Stimulated activated naive CD8-positive, alpha-beta T cell treated with anti-CD3 and anti-CD28 coated beads, Interleukin-15, amount 100 ng/mL, for 72 hours (primary cell): ENCODE results near the gene USP21.

Source experiments
- ATAC-seq: fragments of 150-1000 bp; cut with Tn5 transposase; 2 replicates; pipeline ENCODE4 v1.10.0; 2021; ENCODE audit warnings: mild to moderate bottlenecking, moderate library complexity
- DNase-seq, 2 donors: peaks; one replicate each; pipeline ENCODE4 v3.0.0; 2021 to 2022
- H3K27ac Mint-ChIP-seq, 2 donors: one replicate each; pipeline ENCODE4 v1.8.0; 2022; ENCODE audit warnings: mild to moderate bottlenecking in 2 of 2, mixed read lengths in 2 of 2, moderate library complexity in 2 of 2
- H3K27me3 Mint-ChIP-seq: one replicate; pipeline ENCODE4 v1.8.0; 2022; ENCODE audit warnings: mixed read lengths
- H3K4me1 Mint-ChIP-seq: one replicate; pipeline ENCODE4 v1.8.0; 2022; ENCODE audit warnings: mild to moderate bottlenecking, mixed read lengths
- H3K4me3 Mint-ChIP-seq, 2 donors: one replicate each; pipeline ENCODE4 v1.8.0; 2022; ENCODE audit warnings: mild to moderate bottlenecking in 2 of 2, mixed read lengths in 2 of 2, moderate library complexity in 1 of 2
- H3K9me3 Mint-ChIP-seq, 2 donors: one replicate each; pipeline ENCODE4 v1.8.0; 2022; ENCODE audit warnings: mixed read lengths in 2 of 2

The USP21 gene

DNA sequence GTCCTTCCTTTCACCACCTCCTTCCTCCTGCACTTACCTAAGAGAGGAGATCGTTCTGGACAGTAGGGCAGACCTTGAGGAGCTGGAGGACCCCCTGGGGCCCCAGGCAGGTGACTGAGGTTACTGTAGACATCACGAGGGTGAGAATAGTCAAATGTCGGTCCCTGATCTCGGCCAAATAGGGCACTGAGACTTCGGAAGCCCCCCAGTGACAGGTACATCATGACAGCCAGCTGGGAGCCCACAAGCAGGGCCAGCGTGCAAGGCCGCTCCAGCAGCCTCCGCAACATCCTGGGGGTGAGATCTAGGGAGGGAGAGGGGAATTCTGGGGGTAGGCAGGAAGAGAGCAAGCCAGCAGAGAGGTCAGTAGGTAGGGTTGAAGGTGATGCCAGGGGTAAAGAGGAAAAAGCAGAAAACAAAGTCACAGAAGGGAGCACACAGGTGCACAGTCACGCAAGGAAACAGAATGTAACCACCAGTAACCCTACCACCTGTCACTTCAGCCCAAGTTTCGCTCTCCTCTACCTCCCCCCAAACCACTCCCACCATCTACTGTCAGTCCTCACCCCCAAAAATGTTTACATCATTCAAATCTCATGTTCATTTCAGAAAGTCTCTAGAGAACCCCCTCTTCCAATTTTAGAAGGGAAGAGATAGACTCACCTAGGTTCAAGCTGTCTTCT is 16.6 kb downstream of the USP21 start:
- Mint-ChIP-seq H3K27ac (peak overlapping the region; percentile 85 to 99), H3K9me3 (no peaks in the 10 kb centered on the region), H3K27me3 (no peaks in the 10 kb centered on the region), H3K4me3 (peak overlapping the region; percentile 89 to 94), H3K4me1 (peaks cover 84% of the 10 kb centered on the region)
- ATAC-seq = no peak
- DNase-seq = no peak

DNA sequence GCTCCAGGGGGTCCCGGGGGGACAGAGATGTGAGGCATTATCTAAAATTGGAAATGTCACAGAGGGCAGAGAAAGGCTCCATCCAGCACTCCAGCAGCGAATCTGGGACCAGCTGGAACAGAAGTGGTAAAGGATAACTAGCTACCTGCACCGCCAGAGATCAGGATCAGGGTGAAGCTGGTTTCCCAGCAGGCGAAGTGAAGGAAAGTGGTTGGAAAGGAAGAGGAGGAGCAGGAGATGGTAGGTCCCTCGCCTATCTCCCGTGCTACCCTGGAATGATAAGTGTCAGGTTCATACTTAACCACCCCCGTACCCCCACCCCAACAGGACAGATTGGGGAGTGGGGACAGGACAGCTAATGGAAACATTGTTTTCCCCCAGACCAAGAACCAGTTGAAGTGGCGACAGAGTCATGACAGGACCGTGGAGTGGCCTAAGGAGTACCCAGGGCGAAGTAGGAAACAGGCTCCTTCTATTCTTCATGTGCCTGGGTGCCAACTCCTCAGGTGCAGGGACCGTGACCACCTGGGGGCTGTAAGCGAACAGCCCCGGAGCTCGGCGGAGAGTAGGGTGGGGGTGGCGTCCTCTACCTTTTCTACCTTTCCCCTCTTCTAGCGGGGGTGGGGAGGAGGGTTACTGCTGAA is 17.3 kb downstream of the USP21 start:
- Mint-ChIP-seq H3K4me1 (peaks cover 83% of the 10 kb centered on the region), H3K9me3 (no peaks in the 10 kb centered on the region), H3K27ac (peak overlapping the region; percentile 99), H3K4me3 (peak overlapping the region; percentile 89 to 94), H3K27me3 (no peaks in the 10 kb centered on the region)
- DNase-seq (no peak), ATAC-seq (no peak)

DNA sequence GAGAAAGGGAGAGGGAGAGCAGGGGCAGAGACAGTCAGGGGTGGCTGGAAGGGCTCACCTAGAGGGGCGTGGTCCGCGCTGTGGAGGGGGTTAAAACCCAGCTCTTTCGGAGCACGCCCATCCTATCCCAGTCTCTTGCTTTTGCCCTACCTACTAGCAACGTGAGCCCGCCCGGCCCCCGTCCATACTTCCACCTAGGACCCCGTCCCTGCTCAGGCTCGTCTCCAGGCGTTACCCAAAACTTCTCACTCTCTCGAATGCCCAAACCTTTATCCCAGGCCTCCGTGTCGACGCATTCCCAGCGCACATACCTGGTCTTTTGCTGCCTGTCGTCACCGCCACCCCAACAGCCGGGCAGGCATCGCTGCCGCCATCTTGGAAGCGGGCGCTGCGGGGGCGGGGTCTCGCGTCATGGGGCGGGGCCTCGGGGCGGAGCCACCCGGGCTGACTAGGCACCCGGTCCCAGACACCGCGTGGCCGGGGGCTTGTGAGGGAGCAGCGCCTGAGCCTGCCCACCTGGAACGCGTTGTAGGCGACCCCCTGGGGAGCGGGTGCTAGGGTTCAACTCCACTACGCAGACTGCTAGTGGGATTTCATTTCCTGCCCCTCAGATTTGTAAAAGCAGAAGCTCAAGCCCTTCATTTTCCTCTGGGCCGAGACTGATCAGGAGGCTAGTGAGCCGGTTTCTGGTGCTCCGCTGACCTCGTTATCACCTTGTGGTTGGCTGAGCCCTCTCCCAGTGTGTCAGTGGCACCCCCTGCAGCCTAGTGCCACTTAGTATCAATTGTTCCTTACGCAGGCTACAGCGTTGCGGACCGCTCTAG is 18.0 kb downstream of the USP21 start, which contains the start of gene B4GALT3:
B4GALT3 (minus strand) TSS at position 396 of the 824 bp plus-strand sequence. CDS start 1,447 bp downstream, outside the sequence.
- Mint-ChIP-seq H3K4me1 (peaks cover 83% of the 10 kb centered on the region), H3K27me3 (no peaks in the 10 kb centered on the region), H3K9me3 (no peaks in the 10 kb centered on the region), H3K27ac (peak within 1 kb of the TSS; percentile 99), H3K4me3 (peak within 1 kb of the TSS; percentile 89 to 94)
- DNase-seq (peak; percentile 91 to 95), ATAC-seq (peak; percentile 87)

DNA sequence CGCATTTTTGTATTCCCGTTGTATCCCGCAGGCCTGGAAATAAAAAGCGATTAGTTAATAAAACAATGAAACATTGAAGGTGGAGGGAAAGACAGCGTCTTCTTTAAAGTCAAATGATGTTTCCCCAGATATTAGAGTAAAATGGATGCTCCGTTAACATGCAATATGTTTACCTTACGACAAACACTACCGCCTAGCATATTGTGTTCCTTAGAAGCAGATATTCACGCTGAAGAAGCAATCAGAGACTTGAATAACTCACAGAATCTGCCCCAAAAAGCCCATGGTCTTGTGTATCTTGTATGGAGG is 18.6 kb downstream of the USP21 start:
- peak overlapping the region; percentile 99 for H3K27ac Mint-ChIP-seq
- no peaks in the 10 kb centered on the region for H3K9me3 Mint-ChIP-seq
- no peak for DNase-seq
- ATAC-seq = no peak
- no peaks in the 10 kb centered on the region for H3K27me3 Mint-ChIP-seq
- peaks cover 83% of the 10 kb centered on the region for H3K4me1 Mint-ChIP-seq
- H3K4me3 Mint-ChIP-seq = peak overlapping the region; percentile 89 to 94

DNA sequence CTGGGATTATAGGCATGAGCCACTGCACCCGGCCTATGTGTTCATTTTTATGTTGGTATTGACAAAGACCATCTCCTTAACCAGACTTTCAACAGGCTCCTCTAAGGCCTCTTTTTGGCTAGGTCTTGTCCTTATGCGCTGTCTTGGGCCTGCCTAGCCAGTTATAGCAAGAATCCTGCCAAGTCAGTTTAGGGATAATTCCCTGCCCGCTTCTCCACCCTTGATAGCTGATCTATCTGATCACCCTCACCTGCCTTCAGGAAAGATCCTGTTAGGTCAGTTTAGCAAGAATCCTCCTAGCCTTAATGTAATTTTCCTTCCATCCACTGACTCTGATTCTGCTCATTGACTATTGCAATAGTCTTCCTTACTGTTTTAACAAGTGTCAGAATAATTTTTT is 20.4 kb downstream of the USP21 start:
- H3K27me3 Mint-ChIP-seq = no peaks in the 10 kb centered on the region
- no peak overlapping the region for H3K4me3 Mint-ChIP-seq
- no peak for ATAC-seq
- no peaks in the 10 kb centered on the region for H3K9me3 Mint-ChIP-seq
- peaks cover 83% of the 10 kb centered on the region for H3K4me1 Mint-ChIP-seq
- no peak overlapping the region for H3K27ac Mint-ChIP-seq
- DNase-seq = no peak

DNA sequence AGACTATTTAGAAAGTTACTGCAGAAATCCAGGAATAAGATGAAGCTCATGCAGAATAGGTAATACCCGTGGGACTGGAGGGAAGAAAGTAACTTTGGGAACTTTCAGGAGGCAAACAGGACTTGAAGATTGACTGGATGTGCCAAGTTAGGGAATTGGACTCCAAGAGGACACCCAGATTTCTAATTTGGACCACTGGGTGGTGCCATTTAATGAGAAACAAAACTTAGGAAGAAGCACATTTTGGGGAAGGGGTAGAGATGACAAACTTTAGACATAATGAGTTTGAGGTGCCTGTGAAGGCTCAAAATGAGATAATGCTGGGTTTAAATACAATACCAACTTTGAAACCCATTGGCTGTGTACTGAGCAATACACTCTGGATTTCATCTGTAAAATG is 21.3 kb downstream of the USP21 start:
- H3K9me3 Mint-ChIP-seq = no peaks in the 10 kb centered on the region
- H3K27me3 Mint-ChIP-seq = no peaks in the 10 kb centered on the region
- no peak overlapping the region for H3K4me3 Mint-ChIP-seq
- peaks cover 83% of the 10 kb centered on the region for H3K4me1 Mint-ChIP-seq
- peak overlapping the region in 1 of 2 donors; percentile 43 for H3K27ac Mint-ChIP-seq
- DNase-seq = no peak
- no peak for ATAC-seq

DNA sequence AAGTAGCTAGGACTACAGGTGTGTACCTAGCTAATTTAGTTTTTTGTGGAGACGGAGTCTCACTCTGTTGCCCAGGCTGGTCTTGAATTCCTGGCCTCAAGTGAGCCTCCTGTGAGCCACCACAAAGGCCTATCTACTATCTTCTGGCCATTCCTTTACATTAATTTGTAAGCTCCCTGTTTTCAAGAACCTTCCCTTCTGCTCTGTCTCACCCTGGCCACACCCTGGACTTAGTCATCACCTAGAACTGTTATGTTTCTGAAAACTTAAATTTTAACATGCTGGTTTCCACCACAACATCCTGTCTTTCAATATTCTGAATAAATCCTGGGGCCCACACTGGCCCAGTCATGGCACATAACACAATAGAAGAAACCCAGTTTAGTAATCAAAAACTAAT is 22.9 kb downstream of the USP21 start:
- DNase-seq (peak; percentile 58 to 77), ATAC-seq (peak; percentile 82)
- Mint-ChIP-seq H3K4me1 (peaks cover 88% of the 10 kb centered on the region), H3K27ac (peak overlapping the region; percentile 96 to 98), H3K27me3 (no peaks in the 10 kb centered on the region), H3K4me3 (peak overlapping the region; percentile 48 to 77), H3K9me3 (peaks cover 0 to 4% of the 10 kb centered on the region in 2 donors)

DNA sequence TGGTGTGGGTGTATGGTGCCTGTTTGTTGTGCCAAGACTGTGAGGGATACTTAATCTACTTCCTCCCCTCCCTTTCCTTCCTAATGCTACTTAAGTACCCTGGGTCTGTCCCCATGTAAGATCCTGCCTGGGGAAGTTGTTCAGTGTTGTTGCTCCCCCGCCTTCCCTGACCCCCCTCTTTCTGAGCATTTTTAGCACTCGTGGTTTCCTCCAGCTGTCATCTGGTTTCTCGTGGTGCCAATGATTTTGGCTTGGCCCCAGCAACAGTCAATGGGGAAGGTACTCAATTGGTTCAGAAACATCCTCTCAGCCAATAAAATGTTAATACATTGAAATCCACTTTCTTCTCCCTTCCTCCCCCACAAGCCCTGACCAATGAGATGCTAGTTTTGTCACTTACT is 26.0 kb downstream of the USP21 start:
- Mint-ChIP-seq H3K27me3 (no peaks in the 10 kb centered on the region), H3K4me3 (peak overlapping the region; percentile 69 to 74), H3K9me3 (peaks cover 0 to 4% of the 10 kb centered on the region in 2 donors), H3K27ac (peak overlapping the region; percentile 91 to 92), H3K4me1 (peaks cover 87% of the 10 kb centered on the region)
- DNase-seq = peak; percentile 75 to 87
- ATAC-seq = peak; percentile 85

DNA sequence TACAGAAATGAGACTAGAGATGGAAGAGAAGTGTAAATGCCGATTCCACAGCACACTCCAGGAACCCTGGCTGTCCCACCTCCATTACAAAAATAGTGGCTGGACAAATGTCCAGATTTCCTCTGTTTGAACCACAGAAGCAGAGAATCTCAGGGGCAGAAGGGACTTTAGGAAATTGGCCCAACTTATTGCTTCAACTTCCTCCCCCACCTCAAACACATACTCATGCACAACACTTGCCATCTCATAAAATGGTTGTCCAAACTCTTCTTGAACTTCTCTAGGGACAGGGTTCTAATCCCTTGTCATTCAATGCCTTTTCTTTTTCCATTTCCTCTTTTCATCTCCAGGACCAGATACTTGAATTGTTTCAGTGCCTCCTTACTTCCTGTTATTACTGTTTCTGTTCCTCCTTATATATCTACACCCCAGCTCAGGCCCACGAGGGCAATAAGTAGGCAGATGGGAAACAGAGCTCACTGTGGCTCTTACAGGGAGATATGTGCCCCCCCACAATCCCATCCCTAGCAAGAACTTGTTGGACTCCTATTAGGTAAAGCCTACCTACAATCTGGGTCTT is 26.5 kb downstream of the USP21 start:
- peak; percentile 22 for ATAC-seq
- Mint-ChIP-seq H3K27me3 (no peaks in the 10 kb centered on the region), H3K9me3 (peaks cover 0 to 4% of the 10 kb centered on the region in 2 donors), H3K27ac (peak overlapping the region; percentile 91 to 92), H3K4me3 (peak overlapping the region; percentile 69 to 74), H3K4me1 (peaks cover 82% of the 10 kb centered on the region)
- no peak for DNase-seq

DNA sequence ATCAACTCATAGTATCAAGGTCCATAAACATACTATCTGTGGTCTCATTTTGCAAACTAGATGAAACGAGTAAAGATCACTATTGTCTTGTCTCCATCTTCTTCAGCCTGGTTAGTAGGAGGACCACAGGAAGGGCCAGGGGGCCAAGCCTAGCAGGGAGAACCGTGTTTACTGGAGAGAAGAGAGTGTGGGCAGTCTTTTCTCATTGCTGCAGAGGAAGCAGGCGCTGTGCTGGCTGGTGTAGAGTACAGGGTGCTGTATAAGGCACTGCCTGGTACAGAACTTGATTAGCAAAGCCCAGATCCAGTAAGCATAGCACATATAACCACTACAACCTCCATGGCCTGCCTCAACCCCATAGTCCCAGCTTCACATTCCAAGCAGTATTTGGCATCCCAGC is 28.0 kb downstream of the USP21 start:
- Mint-ChIP-seq H3K4me1 (peaks cover 70% of the 10 kb centered on the region), H3K9me3 (peaks cover 0 to 4% of the 10 kb centered on the region in 2 donors), H3K4me3 (no peak overlapping the region), H3K27ac (peak overlapping the region in 1 of 2 donors; percentile 18), H3K27me3 (no peaks in the 10 kb centered on the region)
- ATAC-seq = no peak
- no peak for DNase-seq

DNA sequence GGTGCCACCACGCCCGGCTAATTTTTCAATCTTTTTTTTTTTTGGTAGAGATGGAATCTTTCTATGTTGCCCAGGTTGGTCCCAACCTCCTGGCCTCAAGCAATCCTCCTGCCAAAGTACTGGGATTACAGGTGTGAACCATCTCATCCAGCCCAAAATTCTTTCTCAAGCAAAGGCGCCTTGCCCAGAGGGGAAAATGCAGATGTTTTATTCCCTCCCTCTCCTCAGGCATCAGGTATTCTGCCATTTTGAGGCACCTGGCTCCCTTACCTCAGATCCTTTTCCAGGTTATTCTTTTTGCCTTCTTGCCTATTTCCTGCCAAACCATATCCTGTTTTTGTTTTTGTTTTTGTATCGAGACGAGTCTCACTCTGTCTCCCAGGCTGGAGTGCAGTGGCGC is 29.1 kb downstream of the USP21 start:
- Mint-ChIP-seq H3K27me3 (no peaks in the 10 kb centered on the region), H3K27ac (no peak overlapping the region), H3K9me3 (peaks cover 0 to 4% of the 10 kb centered on the region in 2 donors), H3K4me1 (peaks cover 70% of the 10 kb centered on the region), H3K4me3 (no peak overlapping the region)
- ATAC-seq (no peak), DNase-seq (no peak)

DNA sequence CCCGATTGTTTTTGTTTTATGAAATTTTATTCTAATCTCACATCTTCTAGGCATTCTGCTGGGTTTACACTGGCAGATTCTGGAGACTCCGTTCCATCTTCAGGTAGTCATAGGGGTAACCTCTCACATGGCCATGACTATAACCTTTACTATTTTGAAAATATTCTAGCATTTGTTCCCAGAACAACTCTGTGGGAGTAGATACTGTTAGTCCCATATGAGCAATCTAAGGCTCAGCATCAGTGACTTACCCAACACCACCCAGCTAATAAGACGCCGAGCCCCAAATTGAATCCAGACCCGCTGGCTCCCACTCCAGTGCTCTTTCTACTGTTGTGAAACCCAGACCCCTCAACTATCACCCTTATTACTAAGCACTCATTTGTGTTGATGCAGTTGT is 29.7 kb downstream of the USP21 start:
- Mint-ChIP-seq H3K4me3 (no peak overlapping the region), H3K27me3 (no peaks in the 10 kb centered on the region), H3K27ac (no peak overlapping the region), H3K9me3 (peaks cover 0 to 4% of the 10 kb centered on the region in 2 donors), H3K4me1 (peaks cover 65% of the 10 kb centered on the region)
- ATAC-seq = no peak
- no peak for DNase-seq

DNA sequence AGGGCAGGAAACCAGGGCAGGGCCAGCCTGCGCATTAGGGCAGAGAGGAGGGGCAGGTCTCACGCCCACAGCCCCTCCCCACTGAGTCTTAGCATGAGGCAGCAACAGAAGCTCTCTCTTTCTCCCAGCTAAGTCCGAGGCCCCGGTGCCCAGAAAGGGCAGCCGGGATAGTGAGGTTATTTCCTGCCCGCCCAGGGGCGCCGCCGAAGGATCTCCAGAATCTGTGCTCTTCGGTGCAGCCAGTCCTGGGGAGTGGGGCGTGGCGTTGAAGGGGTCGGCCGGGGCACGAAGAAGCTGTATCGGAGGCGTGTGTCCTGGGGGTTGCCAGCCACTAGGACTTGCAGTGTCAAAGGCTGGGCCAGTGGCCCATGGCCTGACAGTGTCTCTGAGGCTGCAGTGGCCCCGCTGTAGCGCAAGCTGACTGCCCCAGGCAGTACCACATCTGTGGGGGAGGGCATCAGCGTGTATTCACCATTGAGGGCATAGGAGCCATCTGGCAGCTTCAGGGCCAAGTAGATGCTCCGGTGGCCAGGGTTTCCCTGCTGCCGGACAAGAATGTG is 31.7 kb downstream of the USP21 start:
- ATAC-seq (no peak), DNase-seq (no peak)
- H3K4me1 Mint-ChIP-seq = peaks cover 60% of the 10 kb centered on the region
- no peak overlapping the region for H3K4me3 Mint-ChIP-seq
- no peaks in the 10 kb centered on the region for H3K27me3 Mint-ChIP-seq
- peaks cover 0 to 4% of the 10 kb centered on the region in 2 donors for H3K9me3 Mint-ChIP-seq
- H3K27ac Mint-ChIP-seq = peak overlapping the region in 1 of 2 donors; percentile 63

DNA sequence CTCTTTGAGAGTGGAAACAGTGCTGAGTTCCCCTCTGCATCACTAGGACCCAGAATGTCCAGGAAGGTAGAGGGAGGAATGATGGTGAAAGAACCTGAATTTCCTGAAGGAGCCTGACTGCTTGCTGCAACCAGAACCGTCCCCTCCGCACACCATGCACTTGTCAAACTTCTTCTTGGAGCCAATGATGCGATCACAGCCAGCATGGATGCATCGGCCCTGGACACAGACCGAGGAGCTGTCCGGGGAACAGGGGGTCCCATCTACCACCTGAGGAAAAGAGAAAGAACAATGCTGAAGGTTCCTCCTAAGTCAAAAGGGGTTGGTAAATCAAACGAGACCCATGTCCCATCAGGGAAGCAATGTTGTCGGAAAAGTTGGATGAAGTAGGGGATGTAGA is 32.7 kb downstream of the USP21 start:
- Mint-ChIP-seq H3K9me3 (peaks cover 0 to 1% of the 10 kb centered on the region in 2 donors), H3K27ac (no peak overlapping the region), H3K4me1 (peaks cover 56% of the 10 kb centered on the region), H3K4me3 (no peak overlapping the region), H3K27me3 (no peaks in the 10 kb centered on the region)
- ATAC-seq = no peak
- no peak for DNase-seq
